PC-3 (cell line): ENCODE data around the gene ADAMTS5.

Experiments
- EZH2 ChIP-seq: fragments of 300-600 bp; sonication (generic); IDR thresholded peaks from one replicate; pipeline ENCODE4 v1.6.1; 2017; ENCODE audit warnings: antibody characterized with exemption, mild to moderate bottlenecking, low read length; ENCODE audit not compliant: unreplicated experiment
- EZH2phosphoT487 ChIP-seq: fragments of 300-600 bp; sonication (generic); IDR thresholded peaks from 2 replicates; pipeline ENCODE4 v1.6.1; 2018; ENCODE audit warnings: mild to moderate bottlenecking, antibody characterized with exemption, low read length, borderline replicate concordance
- TF ChIP-seq, protein P1 (sequence below): fragments of 300-600 bp; sonication (generic); conservative IDR thresholded peaks from 2 replicates; pipeline ENCODE4 v1.5.1; 2017; ENCODE audit warnings: antibody characterized with exemption, low read depth, mild to moderate bottlenecking, low read length

DNA sequence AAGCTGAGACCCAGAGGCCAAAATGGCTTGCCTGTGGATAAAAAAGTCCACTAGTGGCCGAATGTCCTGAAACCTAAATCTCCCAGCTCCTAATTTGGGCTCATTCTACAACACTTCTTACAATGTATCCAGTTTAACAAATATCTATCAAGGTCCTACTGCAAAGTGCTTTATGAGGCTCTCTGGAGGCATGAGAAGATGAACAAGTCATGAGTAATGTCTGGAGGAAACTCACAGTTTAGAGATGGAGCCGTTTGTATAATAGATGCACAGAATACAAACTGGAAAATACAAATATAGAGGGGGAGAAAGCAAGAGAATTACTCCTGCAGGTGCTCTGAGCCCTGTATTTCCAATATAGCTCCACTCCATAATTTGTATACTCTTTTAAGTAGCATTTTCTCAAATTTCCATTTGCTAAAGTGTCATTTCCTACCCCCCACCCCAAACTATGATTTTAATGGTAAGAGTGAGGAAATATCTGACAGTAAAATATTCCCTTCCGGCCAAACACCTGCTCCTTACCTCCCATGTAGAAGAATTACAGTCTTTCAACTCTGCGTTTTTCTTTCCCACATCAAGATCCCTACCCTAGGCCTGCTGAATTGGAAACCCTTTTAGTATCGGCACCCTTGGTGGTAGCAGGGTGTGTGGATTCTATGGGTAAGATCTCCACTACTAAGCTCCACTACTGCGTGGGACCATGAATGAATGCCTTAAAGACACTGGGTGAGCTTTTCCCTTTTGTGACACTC is 3.3 kb upstream of the ADAMTS5 start:
- TF ChIP-seq, protein P1, sequence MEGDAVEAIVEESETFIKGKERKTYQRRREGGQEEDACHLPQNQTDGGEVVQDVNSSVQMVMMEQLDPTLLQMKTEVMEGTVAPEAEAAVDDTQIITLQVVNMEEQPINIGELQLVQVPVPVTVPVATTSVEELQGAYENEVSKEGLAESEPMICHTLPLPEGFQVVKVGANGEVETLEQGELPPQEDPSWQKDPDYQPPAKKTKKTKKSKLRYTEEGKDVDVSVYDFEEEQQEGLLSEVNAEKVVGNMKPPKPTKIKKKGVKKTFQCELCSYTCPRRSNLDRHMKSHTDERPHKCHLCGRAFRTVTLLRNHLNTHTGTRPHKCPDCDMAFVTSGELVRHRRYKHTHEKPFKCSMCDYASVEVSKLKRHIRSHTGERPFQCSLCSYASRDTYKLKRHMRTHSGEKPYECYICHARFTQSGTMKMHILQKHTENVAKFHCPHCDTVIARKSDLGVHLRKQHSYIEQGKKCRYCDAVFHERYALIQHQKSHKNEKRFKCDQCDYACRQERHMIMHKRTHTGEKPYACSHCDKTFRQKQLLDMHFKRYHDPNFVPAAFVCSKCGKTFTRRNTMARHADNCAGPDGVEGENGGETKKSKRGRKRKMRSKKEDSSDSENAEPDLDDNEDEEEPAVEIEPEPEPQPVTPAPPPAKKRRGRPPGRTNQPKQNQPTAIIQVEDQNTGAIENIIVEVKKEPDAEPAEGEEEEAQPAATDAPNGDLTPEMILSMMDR, result no peak
- TF ChIP-seq EZH2phosphoT487 (no peak), EZH2 (no peak)
